Heart right ventricle (tissue), 16 donors: ENCODE data around the gene ANKRD6. TPM values are rescaled to one million over a fixed set of nuclear protein-coding genes. Genes with fewer than 3 reads are reported as not detected.

ENCODE experiments used
- ATAC-seq, 8 donors: fragments of 200-7000 bp; cut with Tn5 transposase; one replicate each; pipeline ENCODE4 v1.9.1; 2020; ENCODE audit warnings: mild to moderate bottlenecking in 8 of 8, moderate library complexity in 8 of 8, moderate number of reproducible peaks in 1 of 8
- DNase-seq, 2 donors: peaks; one replicate each; pipeline ENCODE4 v3.0.0-alpha.2; 2020
- H3K27ac ChIP-seq, 10 donors: fragments of 200-600 bp; sonication (generic) in 2 of 10; one replicate each; pipeline versions ENCODE4 v1.5.0 to v1.8.0; 2020 to 2022; ENCODE audit warnings: mild to moderate bottlenecking in 3 of 10
- H3K27me3 ChIP-seq, 7 donors: fragments of 200-600 bp; one replicate each; pipeline ENCODE4 v1.8.0; 2021 to 2022; ENCODE audit warnings: mild to moderate bottlenecking in 2 of 7
- H3K36me3 ChIP-seq, 9 donors: fragments of 200-600 bp; sonication (generic) in 1 of 9; one replicate each; pipeline versions ENCODE4 v1.5.0 to v1.8.0; 2020 to 2022; ENCODE audit warnings: mild to moderate bottlenecking in 2 of 9
- H3K4me1 ChIP-seq, 9 donors: fragments of 200-600 bp; sonication (generic) in 1 of 9; one replicate each; pipeline versions ENCODE4 v1.5.0 to v1.8.0; 2020 to 2022; ENCODE audit warnings: mild to moderate bottlenecking in 4 of 9
- H3K4me3 ChIP-seq, 10 donors: fragments of 200-600 bp; sonication (generic) in 2 of 10; one replicate each; pipeline versions ENCODE4 v1.5.0 to v1.8.0; 2020 to 2022; ENCODE audit warnings: mild to moderate bottlenecking in 7 of 10, moderate library complexity in 2 of 10
- H3K9me3 ChIP-seq, 11 donors: fragments of 200-600 bp in 10 of 11; sonication (generic) in 2 of 11; one replicate each; pipeline versions ENCODE4 v1.5.0 to v1.8.0; 2013 to 2022; ENCODE audit warnings: mild to moderate bottlenecking in 2 of 11, control low read depth in 1 of 11, moderate library complexity in 1 of 11
- WGBS, 2 donors: extraction: QIAGEN DNeasy Blood & Tissue Kit; methylation state at CpG; one replicate each; pipeline ENCODE4 v1.1.7; 2013; ENCODE audit warnings: inconsistent platforms in 1 of 2; 5-methylcytosine and 5-hydroxymethylcytosine counted together
- intact Hi-C, 10 donors: fragments of 100-400 bp; cut with DNase I; formaldehyde crosslinking; loops; one replicate each; pipeline versions ENCODE4 v1.11.1 to v1.14.2; 2022
- polyA plus RNA-seq, 2 donors: library from polyadenylated mRNA; stranded (reverse); fragments of 200-250 nt; gene quantifications; one replicate each; pipeline ENCODE4 v1.2.3, GENCODE V29; 2013
- total RNA-seq, 10 donors: library from RNA; stranded (reverse); fragmentation: NEBNext Ultra II Directional in 3 of 10; extraction: Animal tissue kit (Norgen Biotek cat#: 25700) in 3 of 10; gene quantifications; one replicate each; pipeline versions ENCODE4 v1.2.1 to v1.2.4, GENCODE V29; 2021 to 2023
- TF ChIP-seq, protein P1 (sequence below), 9 donors: fragments of 200-600 bp; sonication (generic) in 2 of 9; IDR thresholded peaks; one replicate each; pipeline versions ENCODE4 v1.5.0 to v1.8.0; 2021 to 2022; ENCODE audit warnings: antibody characterized with exemption in 9 of 9, mild to moderate bottlenecking in 5 of 9, moderate library complexity in 1 of 9
- donor health status: Arrhythmogenic right ventricular cardiomyopathy.
- donor health status: ischemic (EF 13 %, LVEDD 7.1; RV severe dilation, severe dysfunction).
- donor health status: healthy with polysubstance abuse.
- donor health status: DM: no; HTN: yes; CAD: no.
- donor health status: DM: no; HTN: no; CAD: no.
- donor health status: ischemic (EF 25% LVEDD 6.9; RV normal size, moderate dysfunction).
- donor health status: ischemic (EF 25% LVEDD 5.7; RV mildly dilated, moderate dysfunction).
- donor health status: healthy.
- donor health status: DM: yes; HTN: yes; CAD: no.
- donor health status: Ischemic cardiomyopathy.
- donor health status: ischemic (EF 35%, LVEDD 5.7; RV mildly dilated, moderate dysfunction).
- donor health status: nonischemic (EF 11% LVEDD 7.7; RV severe dilation, severe dysfunction).
- donor health status: DM: yes; HTN: yes; CAD: no.
- donor health status: PGD.
- donor health status: ischemic (EF 29% LVEDD 5.4; RV normal size, mild dysfunction).
- donor health status: nonischemic (EF 23%, LVEDD 6.1; RV moderate dilation, normal function).

ANKRD6 gene
- total and polyA plus RNA-seq, 12 donors = 2.0 to 18.2 (median 9.6) TPM

DNA sequence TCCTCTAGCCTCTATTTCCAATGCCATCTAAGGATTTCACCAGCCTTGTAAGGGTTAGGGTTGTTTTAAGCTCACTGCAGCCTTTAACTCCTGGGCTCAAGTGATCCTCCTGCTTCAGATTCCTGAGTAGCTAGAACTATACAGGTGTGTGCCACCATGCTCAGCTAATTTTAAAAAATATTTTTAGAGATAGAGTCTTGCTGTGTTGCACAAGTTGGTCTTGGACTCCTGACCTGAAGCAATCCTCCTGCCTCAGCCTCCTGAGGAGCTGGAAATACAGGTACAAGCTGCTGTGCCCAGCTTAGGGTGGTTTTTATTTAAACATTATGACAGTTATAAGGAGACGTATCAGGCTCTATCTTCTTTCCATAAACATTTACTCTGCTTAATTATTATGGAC lies 26.5 kb downstream of the ANKRD6 start:
- Histone ChIP-seq H3K27ac (no peak overlapping the region), H3K27me3 (no peaks in the 10 kb centered on the region), H3K9me3 (no peaks in the 10 kb centered on the region), H3K36me3 (no peaks in the 10 kb centered on the region), H3K4me3 (no peak overlapping the region), H3K4me1 (peaks cover 0 to 7% (median 4%) of the 10 kb centered on the region in 9 donors)
- 96 to 98% methylated on average over 1 of the region's 1 CpG for WGBS, 2 donors
- no peak for ATAC-seq
- TF ChIP-seq, protein P1, sequence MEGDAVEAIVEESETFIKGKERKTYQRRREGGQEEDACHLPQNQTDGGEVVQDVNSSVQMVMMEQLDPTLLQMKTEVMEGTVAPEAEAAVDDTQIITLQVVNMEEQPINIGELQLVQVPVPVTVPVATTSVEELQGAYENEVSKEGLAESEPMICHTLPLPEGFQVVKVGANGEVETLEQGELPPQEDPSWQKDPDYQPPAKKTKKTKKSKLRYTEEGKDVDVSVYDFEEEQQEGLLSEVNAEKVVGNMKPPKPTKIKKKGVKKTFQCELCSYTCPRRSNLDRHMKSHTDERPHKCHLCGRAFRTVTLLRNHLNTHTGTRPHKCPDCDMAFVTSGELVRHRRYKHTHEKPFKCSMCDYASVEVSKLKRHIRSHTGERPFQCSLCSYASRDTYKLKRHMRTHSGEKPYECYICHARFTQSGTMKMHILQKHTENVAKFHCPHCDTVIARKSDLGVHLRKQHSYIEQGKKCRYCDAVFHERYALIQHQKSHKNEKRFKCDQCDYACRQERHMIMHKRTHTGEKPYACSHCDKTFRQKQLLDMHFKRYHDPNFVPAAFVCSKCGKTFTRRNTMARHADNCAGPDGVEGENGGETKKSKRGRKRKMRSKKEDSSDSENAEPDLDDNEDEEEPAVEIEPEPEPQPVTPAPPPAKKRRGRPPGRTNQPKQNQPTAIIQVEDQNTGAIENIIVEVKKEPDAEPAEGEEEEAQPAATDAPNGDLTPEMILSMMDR (IDR thresholded peaks at IDR 0.05) = no peak
- DNase-seq = no peak
- intact Hi-C loops = no loop called here

DNA sequence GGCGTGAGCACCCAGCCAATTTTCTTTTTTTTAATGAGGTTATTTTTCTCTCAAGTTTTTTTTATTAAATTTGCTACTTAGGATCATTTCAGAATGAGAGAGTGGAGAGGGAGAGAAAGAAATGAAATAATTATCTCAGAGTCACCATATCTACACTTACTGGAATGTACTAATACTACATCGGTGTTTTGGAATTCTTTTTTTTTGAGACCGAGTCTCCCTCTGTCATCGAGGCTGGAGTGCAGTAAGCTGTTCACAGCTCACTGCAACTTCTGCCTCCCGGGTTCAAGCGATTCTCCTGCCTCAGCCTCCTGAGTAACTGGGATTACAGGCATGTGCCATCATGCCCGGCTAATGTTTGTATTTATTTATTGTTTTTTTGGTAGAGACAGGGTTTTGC lies 27.8 kb downstream of the ANKRD6 start:
- DNase-seq (no peak), ATAC-seq (no peak)
- Histone ChIP-seq H3K9me3 (no peaks in the 10 kb centered on the region), H3K4me3 (no peak overlapping the region), H3K27me3 (no peaks in the 10 kb centered on the region), H3K27ac (no peak overlapping the region), H3K36me3 (no peaks in the 10 kb centered on the region), H3K4me1 (peaks cover 0 to 11% (median 7%) of the 10 kb centered on the region in 9 donors)
- 69 to 78% methylated on average over 7 of the region's 7 CpGs for WGBS, 2 donors
- intact Hi-C loops = no loop called here
- TF ChIP-seq, protein P1 (IDR thresholded peaks at IDR 0.05) = no peak

DNA sequence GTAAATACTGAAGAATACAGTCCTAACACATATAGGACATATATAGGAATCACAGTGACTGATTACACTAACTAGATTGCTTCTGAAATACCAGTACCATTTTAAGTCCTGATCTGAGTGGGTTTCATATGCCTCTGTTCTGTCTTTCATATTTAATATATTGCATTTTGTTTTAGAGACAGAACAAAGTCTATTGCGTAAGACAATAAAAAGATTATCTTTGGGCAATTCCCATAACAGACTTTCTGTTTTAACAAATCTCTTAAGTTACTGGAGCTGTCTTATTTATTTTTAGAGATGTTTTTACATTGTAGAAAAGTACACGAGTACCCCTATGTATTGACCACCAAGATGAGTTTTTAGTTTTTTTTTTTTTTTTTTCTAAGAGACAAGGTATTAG lies 29.6 kb downstream of the ANKRD6 start:
- WGBS, 2 donors = 79 to 89% methylated on average over 2 of the region's 2 CpGs
- H3K9me3 ChIP-seq = no peaks in the 10 kb centered on the region
- intact Hi-C loops = no loop called here
- TF ChIP-seq, protein P1 (IDR thresholded peaks at IDR 0.05) = no peak
- H3K27ac ChIP-seq = no peak overlapping the region
- ATAC-seq (no peak), DNase-seq (no peak)
- peaks cover 0 to 11% (median 7%) of the 10 kb centered on the region in 9 donors for H3K4me1 ChIP-seq
- no peak overlapping the region for H3K4me3 ChIP-seq
- H3K27me3 ChIP-seq = no peaks in the 10 kb centered on the region
- H3K36me3 ChIP-seq = no peaks in the 10 kb centered on the region

DNA sequence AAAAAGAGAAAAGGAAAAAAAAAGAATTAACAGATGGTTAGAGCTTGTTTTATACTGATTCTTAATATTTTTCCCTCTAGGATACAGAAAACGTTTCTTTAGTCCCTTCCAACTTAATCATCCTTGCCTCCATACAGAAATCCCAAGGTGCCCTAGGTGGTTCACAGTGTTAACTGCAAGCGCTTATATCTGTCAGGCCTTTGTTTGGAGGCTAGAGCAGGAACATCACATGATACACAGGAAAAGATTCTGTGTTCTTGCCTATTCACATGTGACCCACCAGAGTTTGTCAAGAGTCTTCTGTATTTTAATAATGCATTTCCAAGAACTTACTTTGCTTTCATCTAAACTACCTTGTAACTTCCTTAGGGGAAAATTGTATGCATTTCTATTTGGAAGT lies 31.3 kb downstream of the ANKRD6 start:
- intact Hi-C loops = no loop called here
- 53 to 66% methylated on average over 2 of the region's 2 CpGs for WGBS, 2 donors
- no peak for DNase-seq
- peaks cover 0 to 11% (median 7%) of the 10 kb centered on the region in 9 donors for H3K4me1 ChIP-seq
- no peaks in the 10 kb centered on the region for H3K36me3 ChIP-seq
- no peak overlapping the region for H3K27ac ChIP-seq
- no peaks in the 10 kb centered on the region for H3K9me3 ChIP-seq
- peak in 5 of 8 donors; percentile 53 to 86 (median 65) for ATAC-seq
- no peak overlapping the region for H3K4me3 ChIP-seq
- TF ChIP-seq, protein P1 (IDR thresholded peaks at IDR 0.05) = no peak
- no peaks in the 10 kb centered on the region for H3K27me3 ChIP-seq
